A673 (cell line): ENCODE data around the gene CUX1. TPM values are rescaled to one million over a fixed set of nuclear protein-coding genes. Genes with fewer than 3 reads are reported as not detected.

ENCODE experiments used
- BruUV-seq: library from RNA; stranded (reverse); fragments of 400-500 nt; replicated peaks from 2 replicates; lab custom pipeline; 2021; lab: Mats Ljungman, UMichigan
- CTCF ChIA-PET: fragments of 300-600 bp; sonication (Branson Sonifier 250); formaldehyde crosslinking; loops from one replicate; lab custom pipeline; 2022; ENCODE audit warnings: antibody characterized with exemption; lab: Charles Lee
- POLR2A ChIA-PET: fragments of 300-600 bp; sonication (Branson Sonifier 250); formaldehyde crosslinking; loops from one replicate; lab custom pipeline; 2022; ENCODE audit warnings: antibody characterized with exemption; ENCODE audit not compliant: low non-redundant PET; lab: Charles Lee
- DNase-seq: peaks from one replicate; pipeline ENCODE4 v3.0.0-alpha.2; 2015; ENCODE audit warnings: low spot score
- H3K27ac ChIP-seq: fragments of 200-600 bp; sonication (generic); 2 replicates; pipeline ENCODE4 v1.5.1; 2016; ENCODE audit warnings: mixed run types, low read depth, mild to moderate bottlenecking, mixed read lengths, antibody characterized with exemption, low read length; ENCODE audit not compliant: poor library complexity, severe bottlenecking
- H3K27me3 ChIP-seq: fragments of 200-600 bp; sonication (generic); replicated peaks from 2 replicates; pipeline ENCODE4 v1.6.1; 2017; ENCODE audit warnings: mixed run types, low read depth, mild to moderate bottlenecking, mixed read lengths, antibody characterized with exemption, low read length; ENCODE audit not compliant: insufficient read depth, poor library complexity
- H3K36me3 ChIP-seq: fragments of 200-600 bp; sonication (generic); 2 replicates; pipeline ENCODE4 v1.6.1; 2016; ENCODE audit warnings: mixed run types, mild to moderate bottlenecking, mixed read lengths, antibody characterized with exemption, low read length; ENCODE audit not compliant: insufficient read depth, poor library complexity, severe bottlenecking
- H3K4me1 ChIP-seq: fragments of 200-600 bp; sonication (generic); 2 replicates; pipeline ENCODE4 v1.6.1; 2017; ENCODE audit warnings: mixed run types, mild to moderate bottlenecking, mixed read lengths, antibody characterized with exemption, low read length; ENCODE audit not compliant: insufficient read depth, poor library complexity, severe bottlenecking
- H3K4me3 ChIP-seq: fragments of 200-600 bp; sonication (generic); 2 replicates; pipeline ENCODE4 v1.5.1; 2016; ENCODE audit warnings: low read depth, mixed run types, mild to moderate bottlenecking, mixed read lengths, low read length; ENCODE audit not compliant: poor library complexity, severe bottlenecking
- H3K9me3 ChIP-seq: fragments of 200-600 bp; sonication (generic); 2 replicates; pipeline ENCODE4 v1.6.1; 2016; ENCODE audit warnings: mixed run types, low read depth, mild to moderate bottlenecking, mixed read lengths, antibody characterized with exemption, low read length; ENCODE audit not compliant: poor library complexity, severe bottlenecking
- CTCF ChIP-seq: fragments of 300-800, 200-600 bp; sonication (generic); conservative IDR thresholded peaks from 2 replicates; pipeline ENCODE4 v1.5.1; 2017; ENCODE audit warnings: low read depth, mild to moderate bottlenecking, antibody characterized with exemption, low read length, moderate library complexity, mixed read lengths
- EZH2 ChIP-seq: fragments of 200-600 bp; sonication (generic); IDR thresholded peaks from 2 replicates; pipeline ENCODE4 v1.6.1; 2017; ENCODE audit warnings: borderline replicate concordance, low read depth, mild to moderate bottlenecking, mixed read lengths, antibody characterized with exemption, low read length; ENCODE audit not compliant: poor library complexity, severe bottlenecking
- intact Hi-C: fragments of 100-400 bp; cut with micrococcal nuclease; formaldehyde crosslinking; loops from one replicate; pipeline ENCODE4 v1.10.0; 2022; ENCODE audit not compliant: unreplicated experiment
- total RNA-seq: library from RNA; stranded (reverse); gene quantifications from 2 replicates; pipeline ENCODE4 v1.2.3, GENCODE V29; 2021

Gene CUX1
- total RNA-seq, 1 experiment from 2014 or later, result 49.4 TPM

- ChIA-PET CTCF (interaction anchor here (0.5 to 1.0 kb wide), 3 partner anchors 40 to 745 kb away, joined by 4 to 7 read pairs (median 4); no protein-coding TSS in a partner anchor), POLR2A (no interaction called here)
- no peak for TF ChIP-seq CTCF
- TF ChIP-seq EZH2, result no peak
- no peak overlapping the region for H3K27ac ChIP-seq
- no peaks in the 10 kb centered on the region for H3K36me3 ChIP-seq
- no peaks in the 10 kb centered on the region for H3K27me3 ChIP-seq
- peaks cover 20% of the 10 kb centered on the region for H3K4me1 ChIP-seq
- intact Hi-C loops, result no loop called here
- BruUV-seq, result no TSS peak
- DNase-seq, result peak; percentile 34
- no peaks in the 10 kb centered on the region for H3K9me3 ChIP-seq
- H3K4me3 ChIP-seq, result peak overlapping the region; percentile 85
Observed at GRCh38 chr7:102287981-102288278, 470.5 kb downstream of the CUX1 start.

- H3K9me3 ChIP-seq, result no peaks in the 10 kb centered on the region
- ChIA-PET POLR2A (no interaction called here), CTCF (interaction anchor here (0.5 to 1.0 kb wide), 3 partner anchors 39 to 745 kb away, joined by 4 to 7 read pairs (median 4); no protein-coding TSS in a partner anchor)
- no peaks in the 10 kb centered on the region for H3K36me3 ChIP-seq
- H3K4me1 ChIP-seq, result peaks cover 20% of the 10 kb centered on the region
- no peak overlapping the region for H3K27ac ChIP-seq
- no peaks in the 10 kb centered on the region for H3K27me3 ChIP-seq
- intact Hi-C loops, result no loop called here
- peak; percentile 44 for TF ChIP-seq CTCF
- TF ChIP-seq EZH2, result no peak
- peak; percentile 38 for DNase-seq
- peak overlapping the region; percentile 85 for H3K4me3 ChIP-seq
- no TSS peak for BruUV-seq
Observed at GRCh38 chr7:102288285-102288930, 471.0 kb downstream of the CUX1 start.

GRCh38 chr7:102289057-102289456 is 471.6 kb downstream of the CUX1 start:
- no peaks in the 10 kb centered on the region for H3K9me3 ChIP-seq
- BruUV-seq, result no TSS peak
- ChIA-PET CTCF (interaction anchor here (0.6 to 1.0 kb wide), 2 partner anchors 115 to 746 kb away, joined by 3 to 4 read pairs; no protein-coding TSS in a partner anchor), POLR2A (no interaction called here)
- no peak overlapping the region for H3K27ac ChIP-seq
- TF ChIP-seq EZH2 (no peak), CTCF (no peak)
- no peaks in the 10 kb centered on the region for H3K36me3 ChIP-seq
- peaks cover 20% of the 10 kb centered on the region for H3K4me1 ChIP-seq
- H3K4me3 ChIP-seq, result no peak overlapping the region
- H3K27me3 ChIP-seq, result no peaks in the 10 kb centered on the region
- DNase-seq, result no peak
- intact Hi-C loops, result no loop called here
